K562 (cell line): ENCODE measurements around the gene IL12B. TPM values are rescaled to one million over a fixed set of nuclear protein-coding genes. Genes with fewer than 3 reads are reported as not detected.

Experiments used
- ATAC-seq: fragments of 200-7000 bp; cut with Tn5 transposase; 3 replicates; pipeline ENCODE4 v1.9.1; 2020; ENCODE audit warnings: moderate library complexity
- BruUV-seq: library from RNA; stranded (reverse); fragments of 400-500 nt; replicated peaks from 2 replicates; lab custom pipeline; 2021; lab: Mats Ljungman, UMichigan
- CTCF ChIA-PET: fragments of 300-600 bp; formaldehyde crosslinking; extraction: SDS; loops from one replicate; lab custom pipeline; 2021; ENCODE audit warnings: low intra/inter-chr PET ratio; lab: Yijun Ruan, JAX
- POLR2A ChIA-PET: fragments of 300-600, 350-650 bp; sonication (Branson Sonifier 250); formaldehyde crosslinking; extraction: SDS; loops from one replicate; lab custom pipeline; 2021; ENCODE audit warnings: antibody characterized with exemption, inconsistent platforms; lab: Yijun Ruan, JAX
- DNase-seq, 4 experiments: peaks; one replicate each; pipeline versions ENCODE4 v3.0.0 to v3.0.0-alpha.2; 2011 to 2018; ENCODE audit warnings: low spot score in 3 of 4, mixed read lengths in 3 of 4; ENCODE audit errors: extremely low read depth in 1 of 4
- FAIRE-seq: peaks from 2 replicates; lab custom pipeline; 2011; peaks lifted over from hg19 to GRCh38; lab: Jason Lieb, UNC
- H2AFZ ChIP-seq: 2 replicates; pipeline ENCODE4 v1.6.0; 2011; ENCODE audit warnings: low read depth, low read length, control low read depth, inconsistent platforms
- H3K27ac ChIP-seq: fragments of 200-600 bp; 3 replicates; pipeline ENCODE4 v1.8.0; 2011; ENCODE audit warnings: low read depth, mild to moderate bottlenecking, control low read depth, inconsistent platforms, low read length, moderate library complexity, mixed read lengths; ENCODE audit errors: extremely low read depth
- H3K27me3 ChIP-seq, 2 experiments: fragments of 300-600 bp in 1 of 2; 2 replicates in 1 of 2; 3 replicates in 1 of 2; pipeline versions ENCODE4 v1.6.0 to v1.8.0; 2011; ENCODE audit warnings: inconsistent platforms in 2 of 2, low read length in 2 of 2, mild to moderate bottlenecking in 1 of 2, mixed read lengths in 1 of 2, moderate library complexity in 1 of 2; ENCODE audit not compliant: control insufficient read depth in 2 of 2, insufficient read depth in 2 of 2
- H3K36me3 ChIP-seq: fragments of 300-600 bp; 3 replicates; pipeline ENCODE4 v1.8.0; 2011; ENCODE audit warnings: mild to moderate bottlenecking, low read length, inconsistent platforms; ENCODE audit not compliant: control insufficient read depth, insufficient read depth
- H3K4me1 ChIP-seq, 2 experiments: fragments of 200-600 bp in 1 of 2; replicated peaks in 1 of 2; 2 replicates in 1 of 2; 3 replicates in 1 of 2; pipeline versions ENCODE4 v1.5.1 to v1.8.0; 2011; ENCODE audit warnings: inconsistent platforms in 2 of 2, low read length in 2 of 2, mild to moderate bottlenecking in 1 of 2, mixed read lengths in 1 of 2, moderate library complexity in 1 of 2; ENCODE audit not compliant: control insufficient read depth in 2 of 2, insufficient read depth in 2 of 2
- H3K4me2 ChIP-seq: 2 replicates; pipeline ENCODE4 v1.6.1; 2011; ENCODE audit warnings: low read length, control low read depth, inconsistent platforms, mixed read lengths; ENCODE audit not compliant: insufficient read depth
- H3K4me3 ChIP-seq: fragments of 200-600 bp; sonication (generic), shearing (Covaris generic); 2 replicates; pipeline ENCODE4 v1.5.1; 2016; ENCODE audit warnings: control low read depth, inconsistent platforms
- H3K79me2 ChIP-seq: fragments of 200-600 bp; 3 replicates; pipeline ENCODE4 v1.8.0; 2011; ENCODE audit warnings: low read length, inconsistent platforms; ENCODE audit not compliant: control insufficient read depth, insufficient read depth
- H3K9ac ChIP-seq, 2 experiments: 2 replicates each; pipeline versions ENCODE4 v1.6.0 to v1.6.1; 2011; ENCODE audit warnings: low read depth in 2 of 2, low read length in 2 of 2, control low read depth in 1 of 2, inconsistent platforms in 1 of 2, mild to moderate bottlenecking in 1 of 2, mixed read lengths in 1 of 2; ENCODE audit not compliant: insufficient read depth in 1 of 2
- H3K9me1 ChIP-seq: one replicate; pipeline ENCODE4 v1.6.0; 2011; ENCODE audit warnings: inconsistent platforms, mild to moderate bottlenecking, low read length, moderate library complexity; ENCODE audit not compliant: control insufficient read depth, insufficient read depth
- H3K9me3 ChIP-seq: replicated peaks from 2 replicates; pipeline ENCODE4 v1.5.1; 2011; ENCODE audit warnings: low read depth, low read length, inconsistent platforms; ENCODE audit not compliant: control insufficient read depth, insufficient read depth
- H4K20me1 ChIP-seq: replicated peaks from 2 replicates; pipeline ENCODE4 v1.6.1; 2011; ENCODE audit warnings: low read length, inconsistent platforms, mixed read lengths; ENCODE audit not compliant: control insufficient read depth, insufficient read depth
- BCOR ChIP-seq: fragments of 450-650 bp; IDR thresholded peaks from 2 replicates; pipeline ENCODE4 v1.6.1; 2016
- CEBPG ChIP-seq, 3 experiments: fragments of 200-800 bp in 1 of 3; sonication (Bioruptor generic) in 1 of 3; sonication (generic) in 1 of 3; formaldehyde crosslinking in 1 of 3; IDR thresholded peaks in 2 of 3; conservative IDR thresholded peaks in 1 of 3; 2 replicates each; pipeline versions ENCODE4 v1.6.1 to v1.8.0; 2016 to 2022; ENCODE audit warnings: missing compliant biosample characterization in 2 of 3, missing genetic modification characterization in 2 of 3, mild to moderate bottlenecking in 1 of 3, missing genetic modification reagents in 1 of 3
- DPF2 ChIP-seq: fragments of 450-650 bp; IDR thresholded peaks from 2 replicates; pipeline ENCODE4 v1.6.1; 2016
- JUN ChIP-seq, 2 experiments: sonication (generic) in 1 of 2; formaldehyde crosslinking in 1 of 2; IDR thresholded peaks; 2 replicates each; pipeline versions ENCODE4 v1.6.1 to v1.8.0; 2012 to 2022; ENCODE audit warnings: borderline replicate concordance in 2 of 2, mild to moderate bottlenecking in 2 of 2, improper control_type of control experiment in 1 of 2, low read depth in 1 of 2, low read length in 1 of 2, missing genetic modification reagents in 1 of 2
- MAFF ChIP-seq: IDR thresholded peaks from 2 replicates; pipeline ENCODE4 v1.6.1; 2012; ENCODE audit warnings: low read length, improper control_type of control experiment
- NFIX ChIP-seq: fragments of 250-450 bp; sonication (Bioruptor Pico); IDR thresholded peaks from 2 replicates; pipeline ENCODE4 v1.4.0; 2020; ENCODE audit warnings: low read depth, mild to moderate bottlenecking, moderate library complexity
- SMARCE1 ChIP-seq: fragments of 450-650 bp; IDR thresholded peaks from 2 replicates; pipeline ENCODE4 v1.7.1; 2016; ENCODE audit warnings: mild to moderate bottlenecking
- SP1 ChIP-seq: sonication (generic); formaldehyde crosslinking; IDR thresholded peaks from 2 replicates; pipeline ENCODE4 v1.8.1; 2022; ENCODE audit warnings: mild to moderate bottlenecking, missing genetic modification reagents
- ZFP30 ChIP-seq: fragments of 250-450 bp; sonication (Bioruptor Pico); IDR thresholded peaks from 2 replicates; pipeline ENCODE4 v1.8.0; 2022; ENCODE audit warnings: moderate library complexity, mild to moderate bottlenecking, inconsistent platforms, borderline replicate concordance
- ZNF551 ChIP-seq: fragments of 250-450 bp; sonication (Bioruptor Pico); IDR thresholded peaks from 2 replicates; pipeline ENCODE4 v1.5.0; 2021; ENCODE audit warnings: mild to moderate bottlenecking, moderate library complexity
- WGBS: fragments of 100-300 bp; shearing (Covaris generic); methylation state at CpG from one replicate; pipeline ENCODE4 v1.1.6; 2016; ENCODE audit warnings: low coverage, mixed read lengths; ENCODE audit not compliant: insufficient coverage; ENCODE audit errors: missing lambda C conversion rate; 5-methylcytosine and 5-hydroxymethylcytosine counted together
- in situ Hi-C: fragments of 300-500 bp; cut with MboI; formaldehyde crosslinking; loops from 4 replicates; pipeline ENCODE4 v1.15.0; 2018; ENCODE audit warnings: inconsistent platforms, mixed read lengths
- intact Hi-C: fragments of 100-400 bp; cut with micrococcal nuclease; formaldehyde crosslinking; loops from 2 replicates; pipeline ENCODE4 v1.14.2; 2022
- polyA plus RNA-seq, 8 experiments: library from polyadenylated mRNA; depleted of rRNA in 4 of 8; stranded (reverse) in 5 of 8; unstranded in 3 of 8; fragments of >200 nt; fragmentation: Nextera tagmentation in 2 of 8; fragmentation: Illumina TruSeq in 1 of 8; extraction: Ambion mirVana in 2 of 8; extraction: Trizol in 1 of 8; gene quantifications; 2 replicates each; pipeline versions ENCODE4 v1.2.1 to v1.2.3, GENCODE V29; 2011 to 2014; ENCODE audit warnings: inconsistent platforms in 1 of 8, missing spikeins in 1 of 8
- total RNA-seq, 7 experiments: library from RNA; depleted of rRNA in 6 of 7; stranded (reverse); fragments of >200 nt in 6 of 7; fragmentation: Illumina TruSeq in 2 of 7; extraction: Trizol in 2 of 7; gene quantifications; 2 replicates each; pipeline versions ENCODE4 v1.2.1 to v1.2.3, GENCODE V29; 2011 to 2021; ENCODE audit warnings: low replicate concordance in 1 of 7
- TF ChIP-seq, protein P1 (sequence below), 2 experiments: fragments of 450-650 bp; conservative IDR thresholded peaks; 2 replicates each; pipeline ENCODE4 v1.6.1; 2017; ENCODE audit warnings: mild to moderate bottlenecking in 2 of 2, moderate library complexity in 2 of 2
- TF ChIP-seq, protein P2 (sequence below), 2 experiments: IDR thresholded peaks in 1 of 2; conservative IDR thresholded peaks in 1 of 2; 2 replicates each; pipeline ENCODE4 v1.6.1; 2016; ENCODE audit warnings: low read depth in 2 of 2, mild to moderate bottlenecking in 1 of 2, missing compliant biosample characterization in 1 of 2, missing genetic modification characterization in 1 of 2, moderate library complexity in 1 of 2
- TF ChIP-seq, protein P3 (sequence below): fragments of 250-450 bp; sonication (Bioruptor Pico); IDR thresholded peaks from 2 replicates; pipeline ENCODE4 v1.8.0; 2021; ENCODE audit warnings: mild to moderate bottlenecking, moderate library complexity
- TF ChIP-seq, protein P4 (sequence below), 2 experiments: fragments of 450-650 bp in 1 of 2; sonication (generic) in 1 of 2; formaldehyde crosslinking in 1 of 2; IDR thresholded peaks in 1 of 2; conservative IDR thresholded peaks in 1 of 2; 2 replicates each; pipeline versions ENCODE4 v1.6.1 to v1.8.1; 2016 to 2023; ENCODE audit warnings: mild to moderate bottlenecking in 2 of 2, moderate library complexity in 2 of 2, inconsistent platforms in 1 of 2, missing genetic modification reagents in 1 of 2

The IL12B gene
- total and polyA plus RNA-seq, 9 of the 15 experiments (the other 6 are each of a cell fraction or from before 2014, with no cell fraction given) = not detected

GRCh38 chr5:159341906-159342310 lies 11.6 kb upstream of the IL12B start:
- in situ Hi-C loops = no loop called here
- intact Hi-C loops = no loop called here
- no peak for TF ChIP-seq MAFF
- TF ChIP-seq SP1 = no peak
- TF ChIP-seq, protein P1, sequence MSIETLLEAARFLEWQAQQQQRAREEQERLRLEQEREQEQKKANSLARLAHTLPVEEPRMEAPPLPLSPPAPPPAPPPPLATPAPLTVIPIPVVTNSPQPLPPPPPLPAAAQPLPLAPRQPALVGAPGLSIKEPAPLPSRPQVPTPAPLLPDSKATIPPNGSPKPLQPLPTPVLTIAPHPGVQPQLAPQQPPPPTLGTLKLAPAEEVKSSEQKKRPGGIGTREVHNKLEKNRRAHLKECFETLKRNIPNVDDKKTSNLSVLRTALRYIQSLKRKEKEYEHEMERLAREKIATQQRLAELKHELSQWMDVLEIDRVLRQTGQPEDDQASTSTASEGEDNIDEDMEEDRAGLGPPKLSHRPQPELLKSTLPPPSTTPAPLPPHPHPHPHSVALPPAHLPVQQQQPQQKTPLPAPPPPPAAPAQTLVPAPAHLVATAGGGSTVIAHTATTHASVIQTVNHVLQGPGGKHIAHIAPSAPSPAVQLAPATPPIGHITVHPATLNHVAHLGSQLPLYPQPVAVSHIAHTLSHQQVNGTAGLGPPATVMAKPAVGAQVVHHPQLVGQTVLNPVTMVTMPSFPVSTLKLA (conservative IDR thresholded peaks at IDR 0.05) = peak; percentile 36 to 37; a peak in 2 of 4 replicates
- no peak for TF ChIP-seq BCOR
- TF ChIP-seq ZNF551 (CRISPR knock-in tag) = no peak
- no peak for TF ChIP-seq ZFP30 (CRISPR knock-in tag)
- TF ChIP-seq, protein P2, sequence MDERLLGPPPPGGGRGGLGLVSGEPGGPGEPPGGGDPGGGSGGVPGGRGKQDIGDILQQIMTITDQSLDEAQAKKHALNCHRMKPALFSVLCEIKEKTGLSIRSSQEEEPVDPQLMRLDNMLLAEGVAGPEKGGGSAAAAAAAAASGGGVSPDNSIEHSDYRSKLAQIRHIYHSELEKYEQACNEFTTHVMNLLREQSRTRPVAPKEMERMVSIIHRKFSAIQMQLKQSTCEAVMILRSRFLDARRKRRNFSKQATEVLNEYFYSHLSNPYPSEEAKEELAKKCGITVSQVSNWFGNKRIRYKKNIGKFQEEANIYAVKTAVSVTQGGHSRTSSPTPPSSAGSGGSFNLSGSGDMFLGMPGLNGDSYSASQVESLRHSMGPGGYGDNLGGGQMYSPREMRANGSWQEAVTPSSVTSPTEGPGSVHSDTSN (CRISPR knock-in tag; IDR thresholded peaks at IDR 0.05; ENCODE audit: low read depth) = no peak
- TF ChIP-seq, protein P2 (tag; conservative IDR thresholded peaks at IDR 0.05; ENCODE audit: low read depth) = peak; percentile 82
- peak; percentile 45; the same call in 1 of the 2 replicates for TF ChIP-seq DPF2
- TF ChIP-seq SMARCE1 = peak; percentile 39; the same call in 1 of the 2 replicates
- peak; percentile 78 for TF ChIP-seq NFIX (CRISPR knock-in tag)
- TF ChIP-seq, protein P3, sequence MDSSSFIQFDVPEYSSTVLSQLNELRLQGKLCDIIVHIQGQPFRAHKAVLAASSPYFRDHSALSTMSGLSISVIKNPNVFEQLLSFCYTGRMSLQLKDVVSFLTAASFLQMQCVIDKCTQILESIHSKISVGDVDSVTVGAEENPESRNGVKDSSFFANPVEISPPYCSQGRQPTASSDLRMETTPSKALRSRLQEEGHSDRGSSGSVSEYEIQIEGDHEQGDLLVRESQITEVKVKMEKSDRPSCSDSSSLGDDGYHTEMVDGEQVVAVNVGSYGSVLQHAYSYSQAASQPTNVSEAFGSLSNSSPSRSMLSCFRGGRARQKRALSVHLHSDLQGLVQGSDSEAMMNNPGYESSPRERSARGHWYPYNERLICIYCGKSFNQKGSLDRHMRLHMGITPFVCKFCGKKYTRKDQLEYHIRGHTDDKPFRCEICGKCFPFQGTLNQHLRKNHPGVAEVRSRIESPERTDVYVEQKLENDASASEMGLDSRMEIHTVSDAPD (CRISPR knock-in tag) = no peak
- TF ChIP-seq JUN (IDR thresholded peaks at IDR 0.05; ENCODE audit: borderline replicate concordance, low read depth, low read length) = peak; percentile 57; the same call in 1 of the 2 replicates
- no peak for TF ChIP-seq JUN (CRISPR knock-in tag; IDR thresholded peaks at IDR 0.05; ENCODE audit: borderline replicate concordance)
- peak; percentile 91 for TF ChIP-seq CEBPG (CRISPR knock-in tag; IDR thresholded peaks at IDR 0.05)
- peak; percentile 95 to 96 for TF ChIP-seq CEBPG (tag; conservative IDR thresholded peaks at IDR 0.05 in 1 of 2, IDR thresholded peaks at IDR 0.05 in 1 of 2)
- TF ChIP-seq, protein P4, sequence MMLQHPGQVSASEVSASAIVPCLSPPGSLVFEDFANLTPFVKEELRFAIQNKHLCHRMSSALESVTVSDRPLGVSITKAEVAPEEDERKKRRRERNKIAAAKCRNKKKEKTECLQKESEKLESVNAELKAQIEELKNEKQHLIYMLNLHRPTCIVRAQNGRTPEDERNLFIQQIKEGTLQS (IDR thresholded peaks at IDR 0.05) = peak; percentile 96
- TF ChIP-seq, protein P4 (CRISPR knock-in tag; conservative IDR thresholded peaks at IDR 0.05) = peak; percentile 90; the same call in 1 of the 2 replicates

More at GRCh38 chr5:159341906-159342310, 11.6 kb upstream of the IL12B start:
- DNase-seq (peak; percentile 28 to 68 (median 47)), ATAC-seq (peak; percentile 82), FAIRE-seq (no peak)
- no TSS peak for BruUV-seq
- Histone ChIP-seq H3K4me1 (peaks cover 0 to 5% of the 10 kb centered on the region in 2 experiments; a peak in 1 of 5 replicates), H2AFZ (no peak overlapping the region), H3K9me1 (no peaks in the 10 kb centered on the region), H3K36me3 (no peaks in the 10 kb centered on the region), H3K4me3 (no peak overlapping the region), H3K79me2 (no peaks in the 10 kb centered on the region), H4K20me1 (no peaks in the 10 kb centered on the region), H3K27me3 (no peaks in the 10 kb centered on the region), H3K9me3 (no peaks in the 10 kb centered on the region), H3K9ac (no peak overlapping the region), H3K27ac (no peak overlapping the region), H3K4me2 (no peak overlapping the region)
- 0% methylated on average over 4 of the region's 4 CpGs for WGBS
- POLR2A ChIA-PET = interaction anchor here (1.4 kb wide), 1 partner anchor 89 kb away, joined by 3 read pairs; no protein-coding TSS in a partner anchor
- CTCF ChIA-PET = no interaction called here
